Neuronal stem cell (in vitro differentiated cells): Measurements from ENCODE around the gene TSHZ2.

Source experiments
- DNase-seq: peaks from one replicate; pipeline ENCODE4 v3.0.0-alpha.2; 2013; ENCODE audit warnings: low spot score
- H2AFZ ChIP-seq: one replicate; pipeline ENCODE4 v1.6.1; 2013; ENCODE audit warnings: mild to moderate bottlenecking, low read length, inconsistent platforms
- H2AK5ac ChIP-seq: 2 replicates; pipeline ENCODE4 v1.6.1; 2013; ENCODE audit warnings: low read depth, mild to moderate bottlenecking, inconsistent platforms, low read length, moderate library complexity, mixed read lengths
- H2BK120ac ChIP-seq: 2 replicates; pipeline ENCODE4 v1.6.1; 2013; ENCODE audit warnings: low read depth, mild to moderate bottlenecking, inconsistent platforms, low read length, moderate library complexity, mixed read lengths
- H2BK12ac ChIP-seq: one replicate; pipeline ENCODE4 v1.6.1; 2013; ENCODE audit warnings: low read length, inconsistent platforms
- H2BK15ac ChIP-seq: 2 replicates; pipeline ENCODE4 v1.6.1; 2013; ENCODE audit warnings: mild to moderate bottlenecking, low read length, inconsistent platforms, mixed read lengths
- H2BK5ac ChIP-seq: one replicate; pipeline ENCODE4 v1.6.1; 2013; ENCODE audit warnings: inconsistent platforms, mild to moderate bottlenecking, low read length, moderate library complexity
- H3K14ac ChIP-seq: one replicate; pipeline ENCODE4 v1.6.1; 2013; ENCODE audit warnings: low read length, inconsistent platforms
- H3K18ac ChIP-seq: 2 replicates; pipeline ENCODE4 v1.6.1; 2013; ENCODE audit warnings: low read length, inconsistent platforms
- H3K23ac ChIP-seq: 2 replicates; pipeline ENCODE4 v1.6.1; 2013; ENCODE audit warnings: low read depth, mild to moderate bottlenecking, mixed read lengths, low read length, inconsistent platforms; ENCODE audit not compliant: poor library complexity
- H3K27ac ChIP-seq: replicated peaks from 3 replicates; pipeline ENCODE4 v1.5.1; 2013; ENCODE audit warnings: low read length, inconsistent platforms
- H3K27me3 ChIP-seq, 3 experiments: 2 replicates each; pipeline ENCODE4 v1.6.1; 2013; ENCODE audit warnings: low read length in 3 of 3, mild to moderate bottlenecking in 2 of 3, inconsistent platforms in 1 of 3, low read depth in 1 of 3, mixed read lengths in 1 of 3, moderate library complexity in 1 of 3; ENCODE audit not compliant: control insufficient read depth in 3 of 3, insufficient read depth in 3 of 3
- H3K36me3 ChIP-seq, 2 donors: replicated peaks in 1 of 2; 2 replicates each; pipeline ENCODE4 v1.6.1; 2013; ENCODE audit warnings: low read length in 2 of 2; ENCODE audit not compliant: control insufficient read depth in 2 of 2, insufficient read depth in 2 of 2
- H3K4ac ChIP-seq: 2 replicates; pipeline ENCODE4 v1.6.1; 2013; ENCODE audit warnings: inconsistent platforms, mild to moderate bottlenecking, low read length, moderate library complexity
- H3K4me1 ChIP-seq, 2 donors: 1 replicate in 1 of 2; 2 replicates in 1 of 2; pipeline ENCODE4 v1.6.1; 2013; ENCODE audit warnings: low read length in 2 of 2, low read depth in 1 of 2; ENCODE audit not compliant: control insufficient read depth in 2 of 2, insufficient read depth in 1 of 2
- H3K4me2 ChIP-seq: one replicate; pipeline ENCODE4 v1.6.1; 2013; ENCODE audit warnings: mild to moderate bottlenecking, low read length, inconsistent platforms; ENCODE audit not compliant: insufficient read depth, poor library complexity, severe bottlenecking
- H3K4me3 ChIP-seq, 2 donors: 2 replicates each; pipeline ENCODE4 v1.5.1; 2013; ENCODE audit warnings: low read length in 2 of 2, mild to moderate bottlenecking in 2 of 2, inconsistent platforms in 1 of 2, moderate library complexity in 1 of 2
- H3K79me1 ChIP-seq: one replicate; pipeline ENCODE4 v1.6.1; 2013; ENCODE audit warnings: low read depth, mild to moderate bottlenecking, inconsistent platforms, low read length, moderate library complexity
- H3K9ac ChIP-seq: one replicate; pipeline ENCODE4 v1.6.1; 2013; ENCODE audit warnings: mild to moderate bottlenecking, low read depth, low read length, inconsistent platforms; ENCODE audit not compliant: poor library complexity
- H3K9me3 ChIP-seq, 2 donors: replicated peaks in 1 of 2; 2 replicates each; pipeline versions ENCODE3 to v1.6.1; 2013; ENCODE audit warnings: low read length in 2 of 2, mild to moderate bottlenecking in 2 of 2, inconsistent platforms in 1 of 2, low read depth in 1 of 2, mixed read lengths in 1 of 2, moderate library complexity in 1 of 2; ENCODE audit not compliant: control insufficient read depth in 2 of 2, insufficient read depth in 1 of 2
- H4K8ac ChIP-seq: one replicate; pipeline ENCODE4 v1.6.1; 2013; ENCODE audit warnings: low read depth, mild to moderate bottlenecking, inconsistent platforms, low read length, moderate library complexity
- H4K91ac ChIP-seq: one replicate; pipeline ENCODE4 v1.6.1; 2013; ENCODE audit warnings: low read length, low read depth, mild to moderate bottlenecking, inconsistent platforms; ENCODE audit not compliant: poor library complexity
- WGBS, 2 donors: extraction: QIAGEN DNeasy Blood & Tissue Kit; methylation state at CpG; one replicate each; pipeline ENCODE4 v1.1.7; 2013; ENCODE audit warnings: missing lambda C conversion rate in 2 of 2, mixed read lengths in 1 of 2; ENCODE audit not compliant: insufficient read length in 2 of 2, insufficient replicate concordance in 1 of 2; ENCODE audit errors: extremely low coverage in 2 of 2; 5-methylcytosine and 5-hydroxymethylcytosine counted together

TSHZ2 gene

DNA sequence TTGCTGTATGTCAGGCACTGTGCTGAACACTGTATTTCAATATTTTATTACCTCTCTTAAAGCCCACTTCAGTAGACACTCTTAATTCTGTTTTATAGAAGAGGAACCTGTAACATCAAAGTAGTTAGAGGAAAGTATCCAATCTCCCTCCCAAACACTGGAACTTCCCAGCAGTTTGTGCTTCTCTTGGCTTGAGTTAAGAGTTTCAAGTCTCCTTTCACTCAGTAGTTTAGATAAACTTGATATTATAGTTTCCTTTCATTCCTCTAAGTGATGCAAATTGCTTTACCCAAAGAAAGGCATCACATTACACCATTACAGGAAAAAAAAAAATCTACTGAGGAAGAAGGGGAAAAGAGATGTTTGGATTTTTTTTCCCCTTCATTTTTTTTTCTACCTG is 164.3 kb downstream of the TSHZ2 start:
- Histone ChIP-seq H4K91ac (no peak overlapping the region), H3K4me3 (no peak overlapping the region), H3K23ac (no peak overlapping the region), H2BK15ac (no peak overlapping the region), H4K8ac (no peak overlapping the region), H2AK5ac (no peak overlapping the region), H3K4ac (no peak overlapping the region), H3K9ac (no peak overlapping the region), H3K9me3 (no peaks in the 10 kb centered on the region), H3K79me1 (no peaks in the 10 kb centered on the region), H2BK5ac (no peak overlapping the region), H3K4me2 (no peak overlapping the region), H3K4me1 (peaks cover 0 to 9% of the 10 kb centered on the region in 2 donors), H3K27ac (no peak overlapping the region), H3K14ac (no peak overlapping the region), H2BK12ac (no peak overlapping the region), H3K36me3 (no peaks in the 10 kb centered on the region), H3K27me3 (no peaks in the 10 kb centered on the region), H3K18ac (no peak overlapping the region), H2AFZ (no peak overlapping the region), H2BK120ac (no peak overlapping the region)
- DNase-seq = no peak

DNA sequence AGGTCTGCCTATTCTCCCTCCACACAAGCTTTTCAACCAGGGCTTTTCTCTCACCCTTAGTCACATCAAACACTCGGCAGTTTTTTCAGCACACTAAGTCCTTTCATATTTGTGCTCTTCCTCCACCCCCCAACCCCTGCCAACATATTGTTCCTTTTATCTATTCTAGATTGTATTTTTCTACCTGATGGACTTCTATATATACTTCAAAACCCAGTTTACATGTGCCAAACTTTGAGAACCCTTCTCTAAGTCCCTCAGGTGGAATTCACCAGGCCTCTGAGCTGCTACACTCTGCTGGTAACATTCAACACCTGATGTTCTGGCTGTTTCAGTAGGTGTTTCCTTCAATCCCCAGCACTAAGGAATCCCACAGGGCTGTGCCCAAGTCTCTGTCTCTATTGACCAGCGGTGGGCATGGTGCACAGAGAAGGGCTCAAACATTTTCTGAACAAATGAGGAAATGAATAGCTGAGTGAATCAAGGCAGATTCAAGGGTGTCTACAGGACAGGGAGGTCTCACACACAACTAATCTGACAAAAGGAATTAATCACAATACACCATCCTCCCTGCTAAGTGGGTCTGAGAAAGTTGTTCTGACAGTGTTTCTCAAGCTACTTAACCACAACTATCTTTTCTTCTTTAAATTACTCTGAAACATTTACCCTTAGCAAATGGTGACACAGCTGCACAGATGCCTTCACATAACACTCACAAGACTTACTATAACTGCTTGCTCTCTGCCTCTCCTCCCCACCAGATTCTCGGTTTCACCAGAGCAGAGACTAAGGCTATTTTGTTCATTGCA is 166.5 kb downstream of the TSHZ2 start:
- Histone ChIP-seq H3K9me3 (no peaks in the 10 kb centered on the region), H2AFZ (no peak overlapping the region), H2BK12ac (no peak overlapping the region), H3K27me3 (no peaks in the 10 kb centered on the region), H3K27ac (no peak overlapping the region), H3K23ac (no peak overlapping the region), H3K79me1 (no peaks in the 10 kb centered on the region), H4K8ac (no peak overlapping the region), H2BK5ac (no peak overlapping the region), H2BK15ac (no peak overlapping the region), H3K4me1 (peaks cover 0 to 11% of the 10 kb centered on the region in 2 donors), H3K9ac (no peak overlapping the region), H2BK120ac (no peak overlapping the region), H3K4me3 (no peak overlapping the region), H4K91ac (no peak overlapping the region), H3K36me3 (no peaks in the 10 kb centered on the region), H3K4me2 (no peak overlapping the region), H3K14ac (no peak overlapping the region), H3K4ac (no peak overlapping the region), H2AK5ac (no peak overlapping the region), H3K18ac (no peak overlapping the region)
- WGBS, 2 donors = no CpG with 5 or more reads among the region's 3 CpGs
- DNase-seq = no peak

DNA sequence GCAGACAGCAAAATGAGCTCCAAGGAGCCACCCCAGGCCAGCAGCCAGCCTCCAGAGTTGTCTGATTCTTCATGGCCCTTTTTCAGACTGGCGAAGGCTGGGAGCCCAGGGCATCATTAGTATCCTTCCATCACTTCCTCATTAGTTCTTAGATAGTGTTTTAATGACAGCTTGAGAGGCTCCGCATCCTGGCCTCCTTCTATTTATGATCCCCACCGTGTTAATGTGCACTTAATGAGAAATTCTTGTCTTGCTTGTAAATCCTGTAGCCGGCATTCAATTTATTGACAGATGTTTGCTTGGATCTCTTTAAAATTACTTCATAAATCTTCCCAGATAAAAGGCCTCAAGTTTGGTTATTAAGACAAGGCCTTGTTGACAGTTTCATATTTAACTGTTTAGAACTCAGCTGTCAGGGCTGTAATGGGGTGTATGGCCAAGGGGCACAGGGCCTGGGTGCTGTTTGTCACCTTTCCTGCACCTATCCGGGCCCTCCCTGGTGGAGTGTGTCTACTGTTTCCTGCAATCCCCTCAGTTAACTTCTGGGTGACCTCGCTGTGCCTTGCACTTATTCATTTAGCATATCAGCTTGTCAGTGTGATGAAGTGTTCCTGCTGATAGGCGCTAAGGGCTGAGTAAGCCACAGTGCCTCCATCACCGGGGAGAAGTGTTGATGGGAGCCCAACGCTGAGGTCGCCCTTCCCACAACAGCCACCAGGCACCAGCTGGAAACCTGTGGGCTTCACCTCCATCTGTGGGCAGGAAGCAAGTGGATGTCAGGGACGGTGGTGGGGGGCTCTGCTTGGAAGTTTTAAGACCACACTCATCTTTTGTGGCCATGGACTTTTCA is 169.3 kb downstream of the TSHZ2 start:
- Histone ChIP-seq H3K27ac (no peak overlapping the region), H3K14ac (no peak overlapping the region), H2BK120ac (no peak overlapping the region), H3K9ac (no peak overlapping the region), H2AFZ (peak overlapping the region; percentile 45), H3K9me3 (no peaks in the 10 kb centered on the region), H3K23ac (peak overlapping the region; percentile 22), H3K4ac (no peak overlapping the region), H2AK5ac (no peak overlapping the region), H3K36me3 (no peaks in the 10 kb centered on the region), H4K91ac (no peak overlapping the region), H4K8ac (no peak overlapping the region), H3K4me1 (peaks cover 0 to 11% of the 10 kb centered on the region in 2 donors), H2BK15ac (no peak overlapping the region), H2BK12ac (no peak overlapping the region), H3K18ac (no peak overlapping the region), H3K4me2 (no peak overlapping the region), H3K4me3 (no peak overlapping the region), H3K27me3 (no peaks in the 10 kb centered on the region), H3K79me1 (no peaks in the 10 kb centered on the region), H2BK5ac (no peak overlapping the region)
- DNase-seq = no peak
- no CpG with 5 or more reads among the region's 11 CpGs for WGBS, 2 donors
